ENCODE data around the gene BICD1. TPM values are rescaled to one million over a fixed set of nuclear protein-coding genes. Genes with fewer than 3 reads are reported as not detected.

The BICD1 gene
- total and polyA plus RNA-seq, 2 donors (not counting 1 experiment from before 2014, with no cell fraction given) = 11.1 to 12.4 TPM

DNA sequence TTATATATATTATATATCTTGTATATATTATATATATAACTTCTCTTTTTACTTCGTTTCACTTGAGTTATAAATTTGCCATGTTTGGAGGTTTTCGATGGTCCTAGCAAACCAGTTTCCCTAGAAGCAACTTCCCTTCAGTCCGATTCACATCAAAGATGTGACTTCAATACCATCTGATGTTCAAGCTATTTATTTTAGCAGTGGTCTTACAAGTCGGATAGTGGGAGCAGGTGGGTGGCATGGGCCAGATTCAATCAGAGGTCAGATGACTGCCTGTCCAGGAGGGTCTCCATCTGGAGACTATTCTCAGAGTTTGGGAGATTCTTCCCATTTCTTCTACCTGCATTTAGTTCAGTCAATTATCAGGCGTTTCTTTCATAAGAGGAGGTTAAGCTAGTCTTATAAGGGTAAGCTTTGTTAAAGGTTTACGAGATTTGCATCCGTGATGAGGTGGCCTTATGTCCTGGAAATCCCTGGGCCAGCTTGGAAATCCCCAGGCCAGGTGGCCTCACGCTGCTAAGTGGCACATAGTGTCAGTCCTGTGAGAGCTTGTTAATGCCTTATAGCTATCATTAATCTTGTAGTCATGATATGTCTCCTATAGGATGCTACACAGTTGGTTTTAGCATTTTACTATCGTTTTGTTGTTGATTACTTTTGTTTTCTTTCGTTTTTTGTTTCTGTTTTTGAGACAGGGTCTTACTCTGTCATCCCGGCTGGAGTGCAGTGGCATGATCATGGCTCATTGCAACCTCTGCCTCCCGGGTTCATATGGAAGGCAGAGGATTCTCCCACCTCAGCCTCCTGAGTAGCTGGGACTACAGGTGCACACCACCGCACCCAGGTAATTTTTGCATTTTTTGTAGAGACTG lies 145.8 kb downstream of the BICD1 start:
- TF ChIP-seq, protein P1, sequence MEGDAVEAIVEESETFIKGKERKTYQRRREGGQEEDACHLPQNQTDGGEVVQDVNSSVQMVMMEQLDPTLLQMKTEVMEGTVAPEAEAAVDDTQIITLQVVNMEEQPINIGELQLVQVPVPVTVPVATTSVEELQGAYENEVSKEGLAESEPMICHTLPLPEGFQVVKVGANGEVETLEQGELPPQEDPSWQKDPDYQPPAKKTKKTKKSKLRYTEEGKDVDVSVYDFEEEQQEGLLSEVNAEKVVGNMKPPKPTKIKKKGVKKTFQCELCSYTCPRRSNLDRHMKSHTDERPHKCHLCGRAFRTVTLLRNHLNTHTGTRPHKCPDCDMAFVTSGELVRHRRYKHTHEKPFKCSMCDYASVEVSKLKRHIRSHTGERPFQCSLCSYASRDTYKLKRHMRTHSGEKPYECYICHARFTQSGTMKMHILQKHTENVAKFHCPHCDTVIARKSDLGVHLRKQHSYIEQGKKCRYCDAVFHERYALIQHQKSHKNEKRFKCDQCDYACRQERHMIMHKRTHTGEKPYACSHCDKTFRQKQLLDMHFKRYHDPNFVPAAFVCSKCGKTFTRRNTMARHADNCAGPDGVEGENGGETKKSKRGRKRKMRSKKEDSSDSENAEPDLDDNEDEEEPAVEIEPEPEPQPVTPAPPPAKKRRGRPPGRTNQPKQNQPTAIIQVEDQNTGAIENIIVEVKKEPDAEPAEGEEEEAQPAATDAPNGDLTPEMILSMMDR (conservative IDR thresholded peaks at IDR 0.05 in 1 of 2, IDR thresholded peaks at IDR 0.05 in 1 of 2; ENCODE audit: low read depth in 1 of 2, low read length in 2 of 2) = no peak
- TF ChIP-seq EZH2 (IDR thresholded peaks at IDR 0.05; ENCODE audit: low read length, missing control alignments) = no peak
- H3K9ac ChIP-seq (ENCODE audit: insufficient read depth, low read length) = no peak overlapping the region
- H3K27ac ChIP-seq (ENCODE audit: insufficient read depth, low read length) = no peak overlapping the region
- H4K20me1 ChIP-seq (ENCODE audit: control insufficient read depth, extremely low read depth, insufficient read depth, low read length) = no peaks in the 10 kb centered on the region
- no peak overlapping the region for H3K4me2 ChIP-seq (ENCODE audit: extremely low read depth, insufficient read depth, low read length)
- H3K4me3 ChIP-seq (replicated peaks in 1 of 4; ENCODE audit: control extremely low read depth in 1 of 4, insufficient read depth in 1 of 4, low read depth in 3 of 4, low read length in 4 of 4) = no peak overlapping the region
- H3K27me3 ChIP-seq (ENCODE audit: control insufficient read depth, insufficient read depth, low read length) = no peaks in the 10 kb centered on the region
- H2AFZ ChIP-seq (ENCODE audit: low read length) = no peak overlapping the region
- H3K79me2 ChIP-seq (ENCODE audit: control insufficient read depth, insufficient read depth, low read length) = no peaks in the 10 kb centered on the region
- H3K4me1 ChIP-seq (ENCODE audit: control insufficient read depth, extremely low read depth, insufficient read depth, low read length) = no peaks in the 10 kb centered on the region
- H3K9me3 ChIP-seq (ENCODE audit: control insufficient read depth, insufficient read depth, low read depth, low read length) = no peaks in the 10 kb centered on the region
- DNase-seq (ENCODE audit: low read depth in 2 of 2) = no peak
- no peaks in the 10 kb centered on the region for H3K36me3 ChIP-seq (ENCODE audit: control insufficient read depth, insufficient read depth, low read length)

DNA sequence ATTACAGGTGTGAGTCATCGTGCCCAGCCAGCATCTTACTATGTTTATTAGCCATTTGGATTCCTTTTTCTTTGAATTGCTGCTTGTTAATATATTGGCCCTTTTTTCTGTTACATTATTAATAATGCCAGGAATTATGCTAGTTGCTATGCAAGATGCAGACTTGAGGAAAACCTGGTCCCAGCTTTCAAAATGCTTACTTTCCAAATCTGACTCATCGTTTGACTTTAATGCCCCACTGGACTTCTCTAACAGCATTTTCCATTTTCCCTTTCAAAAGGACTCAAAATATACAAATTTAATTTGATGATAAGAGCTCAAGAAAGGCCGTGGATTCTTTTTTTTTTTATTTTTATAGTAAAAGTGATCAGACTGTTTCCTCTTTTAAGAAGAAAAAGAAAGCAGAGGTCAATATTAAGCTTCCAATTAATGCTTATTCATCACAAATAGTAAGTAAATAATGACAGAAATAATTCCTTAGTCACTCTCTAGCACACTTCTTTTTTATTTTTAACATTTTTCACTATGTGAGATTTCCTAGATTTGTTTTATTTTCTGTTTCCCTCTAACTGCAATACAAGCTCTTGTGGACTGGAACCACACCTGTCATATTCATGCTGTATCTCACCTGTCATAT lies 146.6 kb downstream of the BICD1 start:
- H3K36me3 ChIP-seq (ENCODE audit: control insufficient read depth, insufficient read depth, low read length) = no peaks in the 10 kb centered on the region
- no peaks in the 10 kb centered on the region for H3K4me1 ChIP-seq (ENCODE audit: control insufficient read depth, extremely low read depth, insufficient read depth, low read length)
- H3K4me2 ChIP-seq (ENCODE audit: extremely low read depth, insufficient read depth, low read length) = no peak overlapping the region
- H3K9ac ChIP-seq (ENCODE audit: insufficient read depth, low read length) = no peak overlapping the region
- H3K79me2 ChIP-seq (ENCODE audit: control insufficient read depth, insufficient read depth, low read length) = no peaks in the 10 kb centered on the region
- TF ChIP-seq, protein P1 (conservative IDR thresholded peaks at IDR 0.05 in 1 of 2, IDR thresholded peaks at IDR 0.05 in 1 of 2; ENCODE audit: low read depth in 1 of 2, low read length in 2 of 2) = no peak
- no peak for TF ChIP-seq EZH2 (IDR thresholded peaks at IDR 0.05; ENCODE audit: low read length, missing control alignments)
- DNase-seq (ENCODE audit: low read depth in 2 of 2) = no peak
- H4K20me1 ChIP-seq (ENCODE audit: control insufficient read depth, extremely low read depth, insufficient read depth, low read length) = no peaks in the 10 kb centered on the region
- no peaks in the 10 kb centered on the region for H3K9me3 ChIP-seq (ENCODE audit: control insufficient read depth, insufficient read depth, low read depth, low read length)
- no peaks in the 10 kb centered on the region for H3K27me3 ChIP-seq (ENCODE audit: control insufficient read depth, insufficient read depth, low read length)
- no peak overlapping the region for H3K4me3 ChIP-seq (replicated peaks in 1 of 4; ENCODE audit: control extremely low read depth in 1 of 4, insufficient read depth in 1 of 4, low read depth in 3 of 4, low read length in 4 of 4)
- no peak overlapping the region for H3K27ac ChIP-seq (ENCODE audit: insufficient read depth, low read length)
- H2AFZ ChIP-seq (ENCODE audit: low read length) = no peak overlapping the region

DNA sequence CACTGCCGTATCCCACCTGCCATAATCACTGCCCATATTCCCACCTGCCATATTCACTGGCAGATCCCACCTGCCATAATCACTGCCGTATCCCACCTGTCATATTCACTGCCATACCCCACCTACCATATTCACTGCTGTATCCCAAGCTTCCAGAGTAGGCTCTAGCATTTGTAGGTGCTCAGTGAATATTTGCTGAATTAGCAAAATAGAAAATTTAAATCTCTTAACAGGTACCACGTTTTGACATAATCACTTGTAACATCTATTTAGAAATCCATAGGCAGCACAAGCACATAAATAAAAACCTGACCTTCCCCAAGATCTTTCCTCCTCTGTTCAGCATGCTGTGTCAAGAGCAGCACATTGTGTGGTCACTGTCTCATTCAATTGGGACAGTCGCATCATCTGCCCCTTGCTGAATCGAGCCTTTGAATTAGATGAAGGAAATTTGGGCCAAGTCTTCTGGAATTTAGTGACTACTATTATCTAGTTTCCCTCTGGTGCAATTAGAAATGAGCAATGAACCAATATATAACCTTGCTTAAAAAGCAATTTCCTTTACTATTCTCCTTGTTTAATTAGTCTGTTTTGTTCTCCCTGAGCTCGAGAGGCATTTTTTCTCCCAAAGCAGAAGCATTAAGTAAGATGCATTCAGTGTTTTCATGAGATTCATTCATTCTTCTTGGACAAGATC lies 147.8 kb downstream of the BICD1 start:
- Histone ChIP-seq H3K27ac (ENCODE audit: insufficient read depth, low read length) (no peak overlapping the region), H3K27me3 (ENCODE audit: control insufficient read depth, insufficient read depth, low read length) (no peaks in the 10 kb centered on the region), H3K79me2 (ENCODE audit: control insufficient read depth, insufficient read depth, low read length) (no peaks in the 10 kb centered on the region), H3K9ac (ENCODE audit: insufficient read depth, low read length) (no peak overlapping the region), H3K36me3 (ENCODE audit: control insufficient read depth, insufficient read depth, low read length) (no peaks in the 10 kb centered on the region), H4K20me1 (ENCODE audit: control insufficient read depth, extremely low read depth, insufficient read depth, low read length) (no peaks in the 10 kb centered on the region), H3K4me2 (ENCODE audit: extremely low read depth, insufficient read depth, low read length) (no peak overlapping the region), H2AFZ (ENCODE audit: low read length) (no peak overlapping the region), H3K9me3 (ENCODE audit: control insufficient read depth, insufficient read depth, low read depth, low read length) (no peaks in the 10 kb centered on the region), H3K4me1 (ENCODE audit: control insufficient read depth, extremely low read depth, insufficient read depth, low read length) (no peaks in the 10 kb centered on the region), H3K4me3 (replicated peaks in 1 of 4; ENCODE audit: control extremely low read depth in 1 of 4, insufficient read depth in 1 of 4, low read depth in 3 of 4, low read length in 4 of 4) (no peak overlapping the region)
- TF ChIP-seq, protein P1 (conservative IDR thresholded peaks at IDR 0.05 in 1 of 2, IDR thresholded peaks at IDR 0.05 in 1 of 2; ENCODE audit: low read depth in 1 of 2, low read length in 2 of 2) = no peak
- no peak for TF ChIP-seq EZH2 (IDR thresholded peaks at IDR 0.05; ENCODE audit: low read length, missing control alignments)
- no peak for DNase-seq (ENCODE audit: low read depth in 2 of 2)
